Mesenchymal stem cell (in vitro differentiated cells and primary cell): ENCODE data around the gene BCAS1.

ENCODE experiments used
- DNase-seq: peaks from one replicate; pipeline ENCODE4 v3.0.0-alpha.2; 2013
- H2AFZ ChIP-seq: one replicate; pipeline ENCODE4 v1.6.1; 2013; ENCODE audit warnings: low read depth, mild to moderate bottlenecking, control low read depth, inconsistent platforms, low read length, moderate library complexity
- H2AK5ac ChIP-seq: 2 replicates; pipeline ENCODE4 v1.6.1; 2013; ENCODE audit warnings: low read length, moderate library complexity, mild to moderate bottlenecking, inconsistent platforms; ENCODE audit not compliant: severe bottlenecking
- H2BK120ac ChIP-seq: one replicate; pipeline ENCODE4 v1.6.1; 2013; ENCODE audit warnings: low read depth, mild to moderate bottlenecking, inconsistent platforms, low read length, moderate library complexity
- H2BK12ac ChIP-seq, 2 experiments: one replicate each; pipeline ENCODE4 v1.6.1; 2013; ENCODE audit warnings: inconsistent platforms in 2 of 2, low read length in 2 of 2, mild to moderate bottlenecking in 2 of 2, moderate library complexity in 2 of 2, control low read depth in 1 of 2
- H2BK15ac ChIP-seq: one replicate; pipeline ENCODE4 v1.6.1; 2013; ENCODE audit warnings: mild to moderate bottlenecking, low read depth, inconsistent platforms; ENCODE audit not compliant: poor library complexity, severe bottlenecking
- H2BK5ac ChIP-seq: 2 replicates; pipeline ENCODE4 v1.6.1; 2013; ENCODE audit warnings: low read depth, mild to moderate bottlenecking, low read length, control low read depth, inconsistent platforms; ENCODE audit not compliant: poor library complexity, severe bottlenecking
- H3K14ac ChIP-seq, 2 experiments: one replicate each; pipeline ENCODE4 v1.6.1; 2013; ENCODE audit warnings: inconsistent platforms in 2 of 2, low read length in 2 of 2, control low read depth in 1 of 2, mild to moderate bottlenecking in 1 of 2, moderate library complexity in 1 of 2
- H3K18ac ChIP-seq, 2 experiments: one replicate each; pipeline ENCODE4 v1.6.1; 2013; ENCODE audit warnings: inconsistent platforms in 2 of 2, low read length in 2 of 2, control low read depth in 1 of 2, low read depth in 1 of 2, mild to moderate bottlenecking in 1 of 2
- H3K23ac ChIP-seq, 2 experiments: one replicate each; pipeline ENCODE4 v1.6.1; 2013; ENCODE audit warnings: inconsistent platforms in 2 of 2, low read length in 2 of 2, mild to moderate bottlenecking in 2 of 2, moderate library complexity in 2 of 2, control low read depth in 1 of 2
- H3K27ac ChIP-seq: 2 replicates; pipeline ENCODE4 v1.5.1; 2013; ENCODE audit warnings: mild to moderate bottlenecking, moderate library complexity, low read length, control low read depth, inconsistent platforms; ENCODE audit not compliant: poor library complexity, severe bottlenecking
- H3K27me3 ChIP-seq, 2 experiments: 2 replicates each; pipeline versions ENCODE4 v1.6.1 to v1.7.0; 2013; ENCODE audit warnings: low read length in 2 of 2, mild to moderate bottlenecking in 2 of 2, moderate library complexity in 2 of 2, control low read depth in 1 of 2, inconsistent platforms in 1 of 2; ENCODE audit not compliant: control insufficient read depth in 1 of 2, insufficient read depth in 1 of 2
- H3K36me3 ChIP-seq, 2 experiments: 2 replicates each; pipeline versions ENCODE4 v1.6.1 to v1.7.0; 2013; ENCODE audit warnings: low read length in 2 of 2, control low read depth in 1 of 2, inconsistent platforms in 1 of 2, low read depth in 1 of 2, mild to moderate bottlenecking in 1 of 2; ENCODE audit not compliant: insufficient read depth in 2 of 2, control insufficient read depth in 1 of 2
- H3K4ac ChIP-seq, 2 experiments: one replicate each; pipeline ENCODE4 v1.6.1; 2013; ENCODE audit warnings: inconsistent platforms in 2 of 2, low read length in 2 of 2, mild to moderate bottlenecking in 2 of 2, moderate library complexity in 2 of 2, control low read depth in 1 of 2, low read depth in 1 of 2
- H3K4me1 ChIP-seq: 2 replicates; pipeline ENCODE4 v1.6.1; 2013; ENCODE audit warnings: low read depth, low read length, control low read depth; ENCODE audit not compliant: control insufficient read depth, insufficient read depth
- H3K4me2 ChIP-seq: 2 replicates; pipeline ENCODE4 v1.6.1; 2013; ENCODE audit warnings: low read length, mild to moderate bottlenecking, inconsistent platforms; ENCODE audit not compliant: poor library complexity, severe bottlenecking
- H3K4me3 ChIP-seq, 2 experiments: 2 replicates each; pipeline versions ENCODE4 v1.5.1 to v1.7.0; 2013; ENCODE audit warnings: low read length in 2 of 2, mild to moderate bottlenecking in 2 of 2, control low read depth in 1 of 2, low read depth in 1 of 2; ENCODE audit not compliant: insufficient read depth in 1 of 2
- H3K79me1 ChIP-seq: replicated peaks from 2 replicates; pipeline ENCODE4 v1.6.1; 2013; ENCODE audit warnings: mild to moderate bottlenecking, control low read depth, low read length, inconsistent platforms; ENCODE audit not compliant: poor library complexity, severe bottlenecking
- H3K9ac ChIP-seq: 2 replicates; pipeline ENCODE4 v1.7.0; 2013; ENCODE audit warnings: mild to moderate bottlenecking, low read length, moderate library complexity
- H3K9me3 ChIP-seq: 2 replicates; pipeline ENCODE4 v1.7.0; 2013; ENCODE audit warnings: mild to moderate bottlenecking, low read length; ENCODE audit not compliant: control insufficient read depth
- H4K8ac ChIP-seq: one replicate; pipeline ENCODE4 v1.6.1; 2013; ENCODE audit warnings: inconsistent platforms, mild to moderate bottlenecking, low read length, moderate library complexity
- H4K91ac ChIP-seq: one replicate; pipeline ENCODE4 v1.6.1; 2013; ENCODE audit warnings: mild to moderate bottlenecking, low read length, inconsistent platforms
- WGBS: methylation state at CpG from one replicate; pipeline ENCODE4 v1.1.7; 2013; ENCODE audit warnings: mixed read lengths; 5-methylcytosine and 5-hydroxymethylcytosine counted together

Gene BCAS1

GRCh38 chr20:53919886-53920285, 150.5 kb downstream of the BCAS1 start:
- peak overlapping the region; percentile 14 for H4K8ac ChIP-seq
- H2BK5ac ChIP-seq = no peak overlapping the region
- no peak overlapping the region for H4K91ac ChIP-seq
- H3K36me3 ChIP-seq = no peaks in the 10 kb centered on the region
- H3K79me1 ChIP-seq = no peaks in the 10 kb centered on the region
- H3K9ac ChIP-seq = no peak overlapping the region
- H3K4ac ChIP-seq = no peak overlapping the region
- 85% methylated on average over 10 of the region's 10 CpGs for WGBS
- no peak overlapping the region for H3K27ac ChIP-seq
- no peaks in the 10 kb centered on the region for H3K9me3 ChIP-seq
- peaks cover 5% of the 10 kb centered on the region for H3K4me1 ChIP-seq
- H3K14ac ChIP-seq = no peak overlapping the region
- H2BK15ac ChIP-seq = no peak overlapping the region
- H3K4me2 ChIP-seq = no peak overlapping the region
- H3K4me3 ChIP-seq = no peak overlapping the region
- no peaks in the 10 kb centered on the region for H3K27me3 ChIP-seq
- DNase-seq = no peak
- H3K23ac ChIP-seq = no peak overlapping the region
- no peak overlapping the region for H3K18ac ChIP-seq
- no peak overlapping the region for H2AFZ ChIP-seq
- H2BK120ac ChIP-seq = no peak overlapping the region
- H2AK5ac ChIP-seq = no peak overlapping the region
- H2BK12ac ChIP-seq = peak overlapping the region in 1 of 2 experiments; percentile 55

- H3K14ac ChIP-seq = no peak overlapping the region
- peak overlapping the region in 1 of 2 experiments; percentile 66 for H3K18ac ChIP-seq
- no peaks in the 10 kb centered on the region for H3K9me3 ChIP-seq
- no peaks in the 10 kb centered on the region for H3K27me3 ChIP-seq
- no peak overlapping the region for H3K4me2 ChIP-seq
- no peak overlapping the region for H4K91ac ChIP-seq
- peak overlapping the region; percentile 19 for H4K8ac ChIP-seq
- H3K4me1 ChIP-seq = peaks cover 7% of the 10 kb centered on the region
- no peak overlapping the region for H2BK12ac ChIP-seq
- H3K4me3 ChIP-seq = no peak overlapping the region
- H2BK120ac ChIP-seq = no peak overlapping the region
- no peaks in the 10 kb centered on the region for H3K36me3 ChIP-seq
- H2AK5ac ChIP-seq = no peak overlapping the region
- no peak for DNase-seq
- no peak overlapping the region for H2AFZ ChIP-seq
- no peak overlapping the region for H2BK5ac ChIP-seq
- H3K4ac ChIP-seq = peak overlapping the region in 1 of 2 experiments; percentile 44
- H3K9ac ChIP-seq = no peak overlapping the region
- no peak overlapping the region for H3K23ac ChIP-seq
- 60% methylated on average over 9 of the region's 11 CpGs for WGBS
- no peaks in the 10 kb centered on the region for H3K79me1 ChIP-seq
- H2BK15ac ChIP-seq = no peak overlapping the region
- H3K27ac ChIP-seq = no peak overlapping the region
Observed at GRCh38 chr20:53918949-53919361, 151.4 kb downstream of the BCAS1 start.

- Histone ChIP-seq H2BK5ac (no peak overlapping the region), H4K91ac (no peak overlapping the region), H2BK12ac (no peak overlapping the region)
Observed at GRCh38 chr20:53918020-53918311, 152.4 kb downstream of the BCAS1 start.

GRCh38 chr20:53917145-53918019, 153.0 kb downstream of the BCAS1 start:
- H3K4ac ChIP-seq = peak overlapping the region in 1 of 2 experiments; percentile 42
- WGBS = 6% methylated on average over 9 of the region's 10 CpGs
- H3K79me1 ChIP-seq = no peaks in the 10 kb centered on the region

More at GRCh38 chr20:53918020-53918311, 152.4 kb downstream of the BCAS1 start:
- Histone ChIP-seq H2BK120ac (no peak overlapping the region), H3K4me3 (no peak overlapping the region), H3K23ac (no peak overlapping the region), H3K4me2 (no peak overlapping the region), H2AFZ (no peak overlapping the region), H3K9me3 (no peaks in the 10 kb centered on the region), H4K8ac (no peak overlapping the region), H3K79me1 (no peaks in the 10 kb centered on the region), H2AK5ac (no peak overlapping the region), H3K27ac (no peak overlapping the region), H3K4ac (no peak overlapping the region), H2BK15ac (no peak overlapping the region), H3K4me1 (peaks cover 9% of the 10 kb centered on the region), H3K14ac (no peak overlapping the region), H3K27me3 (no peaks in the 10 kb centered on the region), H3K36me3 (no peaks in the 10 kb centered on the region), H3K18ac (no peak overlapping the region), H3K9ac (peak overlapping the region; percentile 93)
- DNase-seq = no peak

More at GRCh38 chr20:53917145-53918019, 153.0 kb downstream of the BCAS1 start:
- Histone ChIP-seq H3K9ac (peak overlapping the region; percentile 93), H4K8ac (peak overlapping the region; percentile 1), H3K9me3 (no peaks in the 10 kb centered on the region), H3K4me3 (peak overlapping the region in 1 of 2 experiments; percentile 16), H3K14ac (no peak overlapping the region), H2AFZ (no peak overlapping the region), H3K23ac (no peak overlapping the region), H2AK5ac (peak overlapping the region; percentile 18), H2BK15ac (no peak overlapping the region), H2BK120ac (peak overlapping the region; percentile 77), H2BK5ac (no peak overlapping the region), H3K4me1 (peaks cover 9% of the 10 kb centered on the region), H2BK12ac (peak overlapping the region in 1 of 2 experiments; percentile 85), H3K27me3 (no peaks in the 10 kb centered on the region), H3K27ac (peak overlapping the region; percentile 38), H3K4me2 (no peak overlapping the region), H4K91ac (peak overlapping the region; percentile 30), H3K36me3 (no peaks in the 10 kb centered on the region), H3K18ac (peak overlapping the region; percentile 54 to 80)
- peak; percentile 84 for DNase-seq
